WTC11 (cell line): ENCODE data around the gene ABLIM3. TPM values are rescaled to one million over a fixed set of nuclear protein-coding genes. Genes with fewer than 3 reads are reported as not detected.

Experiments
- ATAC-seq: fragments of 200-7000 bp; cut with Tn5 transposase; 2 replicates; pipeline ENCODE4 v1.10.0; 2021; ENCODE audit warnings: mild to moderate bottlenecking, moderate library complexity
- CTCF ChIA-PET: fragments of 300-600 bp; sonication (Branson Sonifier 250); formaldehyde crosslinking; loops from one replicate; lab custom pipeline; 2021; ENCODE audit warnings: antibody characterized with exemption; lab: Charles Lee
- POLR2A ChIA-PET: fragments of 350-600 bp; sonication (Branson Sonifier 250); formaldehyde crosslinking; loops from one replicate; lab custom pipeline; 2021; ENCODE audit warnings: antibody characterized with exemption; lab: Charles Lee
- DNase-seq: peaks from one replicate; pipeline ENCODE4 v3.0.0; 2021; ENCODE audit warnings: low spot score
- H3K27ac Mint-ChIP-seq: 2 replicates; pipeline ENCODE4 v1.8.0; 2021; ENCODE audit warnings: mixed read lengths
- H3K27me3 Mint-ChIP-seq: 2 replicates; pipeline ENCODE4 v1.8.0; 2021; ENCODE audit warnings: low read depth, mild to moderate bottlenecking, moderate library complexity, mixed read lengths
- H3K36me3 Mint-ChIP-seq: 2 replicates; pipeline ENCODE4 v1.8.0; 2021; ENCODE audit warnings: mixed read lengths
- H3K4me1 Mint-ChIP-seq: 2 replicates; pipeline ENCODE4 v1.8.0; 2022; ENCODE audit warnings: mixed read lengths
- H3K4me3 Mint-ChIP-seq: 2 replicates; pipeline ENCODE4 v1.8.0; 2021; ENCODE audit warnings: mild to moderate bottlenecking, moderate library complexity, mixed read lengths
- H3K9me3 Mint-ChIP-seq: 2 replicates; pipeline ENCODE4 v1.8.0; 2021; ENCODE audit warnings: mixed read lengths
- ATF1 ChIP-seq: sonication (generic); formaldehyde crosslinking; IDR thresholded peaks from 2 replicates; pipeline ENCODE4 v1.8.1; 2023; ENCODE audit warnings: mild to moderate bottlenecking, moderate library complexity, missing genetic modification reagents
- CBFB ChIP-seq: sonication (generic); formaldehyde crosslinking; IDR thresholded peaks from 2 replicates; pipeline ENCODE4 v1.8.1; 2022; ENCODE audit warnings: mild to moderate bottlenecking, low read depth, missing genetic modification reagents
- CREM ChIP-seq: sonication (generic); formaldehyde crosslinking; IDR thresholded peaks from 2 replicates; pipeline ENCODE4 v1.8.1; 2022; ENCODE audit warnings: mild to moderate bottlenecking, missing genetic modification reagents, moderate library complexity
- ETV6 ChIP-seq: sonication (generic); formaldehyde crosslinking; IDR thresholded peaks from 2 replicates; pipeline ENCODE4 v1.8.1; 2022; ENCODE audit warnings: mild to moderate bottlenecking, missing genetic modification reagents
- JAZF1 ChIP-seq: fragments of 250-450 bp; sonication (Bioruptor Pico); IDR thresholded peaks from 2 replicates; pipeline ENCODE4 v1.9.0; 2021; ENCODE audit warnings: moderate library complexity, mild to moderate bottlenecking, inconsistent platforms
- JUN ChIP-seq: sonication (generic); formaldehyde crosslinking; IDR thresholded peaks from 2 replicates; pipeline ENCODE4 v1.8.0; 2023; ENCODE audit warnings: mild to moderate bottlenecking, missing genetic modification reagents
- MXD4 ChIP-seq: fragments of 250-450 bp; sonication (Bioruptor Pico); IDR thresholded peaks from 2 replicates; pipeline ENCODE4 v1.8.0; 2021; ENCODE audit warnings: mild to moderate bottlenecking, moderate library complexity, borderline replicate concordance
- RELA ChIP-seq: sonication (generic); formaldehyde crosslinking; IDR thresholded peaks from 2 replicates; pipeline ENCODE4 v1.8.1; 2022; ENCODE audit warnings: missing genetic modification reagents, mild to moderate bottlenecking, borderline replicate concordance
- TCF7 ChIP-seq: sonication (generic); formaldehyde crosslinking; IDR thresholded peaks from 2 replicates; pipeline ENCODE4 v1.8.0; 2022; ENCODE audit warnings: mild to moderate bottlenecking, low read depth, missing genetic modification reagents, moderate library complexity
- TEAD1 ChIP-seq: sonication (generic); formaldehyde crosslinking; IDR thresholded peaks from 2 replicates; pipeline ENCODE4 v1.8.0; 2022; ENCODE audit warnings: mild to moderate bottlenecking, missing genetic modification reagents
- ZNF416 ChIP-seq: fragments of 250-450 bp; sonication (Bioruptor Pico); IDR thresholded peaks from 2 replicates; pipeline ENCODE4 v1.9.0; 2021; ENCODE audit warnings: mild to moderate bottlenecking, inconsistent platforms
- total RNA-seq: library from RNA; stranded (reverse); gene quantifications from 3 replicates; pipeline ENCODE4 v1.2.3, GENCODE V29; 2021
- TF ChIP-seq, protein P1 (sequence below): sonication (generic); formaldehyde crosslinking; IDR thresholded peaks from 2 replicates; pipeline ENCODE4 v1.8.0; 2022; ENCODE audit warnings: missing genetic modification reagents
- TF ChIP-seq, protein P2 (sequence below): sonication (generic); formaldehyde crosslinking; IDR thresholded peaks from 2 replicates; pipeline ENCODE4 v1.8.1; 2022; ENCODE audit warnings: mild to moderate bottlenecking, missing genetic modification reagents, moderate library complexity, borderline replicate concordance
- TF ChIP-seq, protein P3 (sequence below): sonication (generic); formaldehyde crosslinking; IDR thresholded peaks from 2 replicates; pipeline ENCODE4 v1.8.1; 2022; ENCODE audit warnings: low read depth, missing genetic modification reagents, borderline replicate concordance
- TF ChIP-seq, protein P4 (sequence below): fragments of 250-450 bp; sonication (Bioruptor Pico); IDR thresholded peaks from 2 replicates; pipeline ENCODE4 v1.9.0; 2021; ENCODE audit warnings: mild to moderate bottlenecking
- TF ChIP-seq, protein P5 (sequence below): sonication (generic); formaldehyde crosslinking; conservative IDR thresholded peaks from 2 replicates; pipeline ENCODE4 v1.8.1; 2022; ENCODE audit warnings: mild to moderate bottlenecking, missing genetic modification reagents
- TF ChIP-seq, protein P6 (sequence below): sonication (generic); formaldehyde crosslinking; IDR thresholded peaks from 2 replicates; pipeline ENCODE4 v1.8.0; 2022; ENCODE audit warnings: mild to moderate bottlenecking, missing genetic modification reagents
- TF ChIP-seq, protein P7 (sequence below): sonication (generic); formaldehyde crosslinking; IDR thresholded peaks from 2 replicates; pipeline ENCODE4 v1.8.1; 2023; ENCODE audit warnings: mild to moderate bottlenecking, missing genetic modification reagents

The ABLIM3 gene
- total RNA-seq, 1 experiment from 2014 or later = 0.33 TPM

DNA sequence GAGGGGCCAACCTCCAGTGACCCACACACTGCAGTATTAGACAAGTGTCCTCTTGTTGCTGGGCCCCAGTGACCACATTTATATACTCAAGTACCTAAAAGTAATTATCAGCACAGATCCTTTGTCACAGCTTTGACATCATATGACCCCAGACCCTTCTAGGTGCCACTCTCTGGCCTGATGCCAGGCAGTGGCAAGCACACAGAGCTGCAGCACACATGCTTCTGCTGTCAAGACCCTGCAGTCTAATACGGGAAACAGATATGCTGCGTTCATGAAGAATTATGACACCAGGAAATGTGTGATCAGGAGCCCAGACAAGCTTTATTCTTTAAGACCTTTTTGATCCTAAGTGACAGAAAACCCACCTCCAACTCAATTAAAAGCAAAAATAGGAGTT is 66.5 kb downstream of the ABLIM3 start (continued):
- TF ChIP-seq, protein P1, sequence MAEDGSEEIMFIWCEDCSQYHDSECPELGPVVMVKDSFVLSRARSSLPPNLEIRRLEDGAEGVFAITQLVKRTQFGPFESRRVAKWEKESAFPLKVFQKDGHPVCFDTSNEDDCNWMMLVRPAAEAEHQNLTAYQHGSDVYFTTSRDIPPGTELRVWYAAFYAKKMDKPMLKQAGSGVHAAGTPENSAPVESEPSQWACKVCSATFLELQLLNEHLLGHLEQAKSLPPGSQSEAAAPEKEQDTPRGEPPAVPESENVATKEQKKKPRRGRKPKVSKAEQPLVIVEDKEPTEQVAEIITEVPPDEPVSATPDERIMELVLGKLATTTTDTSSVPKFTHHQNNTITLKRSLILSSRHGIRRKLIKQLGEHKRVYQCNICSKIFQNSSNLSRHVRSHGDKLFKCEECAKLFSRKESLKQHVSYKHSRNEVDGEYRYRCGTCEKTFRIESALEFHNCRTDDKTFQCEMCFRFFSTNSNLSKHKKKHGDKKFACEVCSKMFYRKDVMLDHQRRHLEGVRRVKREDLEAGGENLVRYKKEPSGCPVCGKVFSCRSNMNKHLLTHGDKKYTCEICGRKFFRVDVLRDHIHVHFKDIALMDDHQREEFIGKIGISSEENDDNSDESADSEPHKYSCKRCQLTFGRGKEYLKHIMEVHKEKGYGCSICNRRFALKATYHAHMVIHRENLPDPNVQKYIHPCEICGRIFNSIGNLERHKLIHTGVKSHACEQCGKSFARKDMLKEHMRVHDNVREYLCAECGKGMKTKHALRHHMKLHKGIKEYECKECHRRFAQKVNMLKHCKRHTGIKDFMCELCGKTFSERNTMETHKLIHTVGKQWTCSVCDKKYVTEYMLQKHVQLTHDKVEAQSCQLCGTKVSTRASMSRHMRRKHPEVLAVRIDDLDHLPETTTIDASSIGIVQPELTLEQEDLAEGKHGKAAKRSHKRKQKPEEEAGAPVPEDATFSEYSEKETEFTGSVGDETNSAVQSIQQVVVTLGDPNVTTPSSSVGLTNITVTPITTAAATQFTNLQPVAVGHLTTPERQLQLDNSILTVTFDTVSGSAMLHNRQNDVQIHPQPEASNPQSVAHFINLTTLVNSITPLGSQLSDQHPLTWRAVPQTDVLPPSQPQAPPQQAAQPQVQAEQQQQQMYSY = no peak
- TF ChIP-seq, protein P2, sequence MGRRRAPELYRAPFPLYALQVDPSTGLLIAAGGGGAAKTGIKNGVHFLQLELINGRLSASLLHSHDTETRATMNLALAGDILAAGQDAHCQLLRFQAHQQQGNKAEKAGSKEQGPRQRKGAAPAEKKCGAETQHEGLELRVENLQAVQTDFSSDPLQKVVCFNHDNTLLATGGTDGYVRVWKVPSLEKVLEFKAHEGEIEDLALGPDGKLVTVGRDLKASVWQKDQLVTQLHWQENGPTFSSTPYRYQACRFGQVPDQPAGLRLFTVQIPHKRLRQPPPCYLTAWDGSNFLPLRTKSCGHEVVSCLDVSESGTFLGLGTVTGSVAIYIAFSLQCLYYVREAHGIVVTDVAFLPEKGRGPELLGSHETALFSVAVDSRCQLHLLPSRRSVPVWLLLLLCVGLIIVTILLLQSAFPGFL = no peak
- TF ChIP-seq, protein P3, sequence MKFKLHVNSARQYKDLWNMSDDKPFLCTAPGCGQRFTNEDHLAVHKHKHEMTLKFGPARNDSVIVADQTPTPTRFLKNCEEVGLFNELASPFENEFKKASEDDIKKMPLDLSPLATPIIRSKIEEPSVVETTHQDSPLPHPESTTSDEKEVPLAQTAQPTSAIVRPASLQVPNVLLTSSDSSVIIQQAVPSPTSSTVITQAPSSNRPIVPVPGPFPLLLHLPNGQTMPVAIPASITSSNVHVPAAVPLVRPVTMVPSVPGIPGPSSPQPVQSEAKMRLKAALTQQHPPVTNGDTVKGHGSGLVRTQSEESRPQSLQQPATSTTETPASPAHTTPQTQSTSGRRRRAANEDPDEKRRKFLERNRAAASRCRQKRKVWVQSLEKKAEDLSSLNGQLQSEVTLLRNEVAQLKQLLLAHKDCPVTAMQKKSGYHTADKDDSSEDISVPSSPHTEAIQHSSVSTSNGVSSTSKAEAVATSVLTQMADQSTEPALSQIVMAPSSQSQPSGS (CRISPR knock-in tag) = no peak

DNA sequence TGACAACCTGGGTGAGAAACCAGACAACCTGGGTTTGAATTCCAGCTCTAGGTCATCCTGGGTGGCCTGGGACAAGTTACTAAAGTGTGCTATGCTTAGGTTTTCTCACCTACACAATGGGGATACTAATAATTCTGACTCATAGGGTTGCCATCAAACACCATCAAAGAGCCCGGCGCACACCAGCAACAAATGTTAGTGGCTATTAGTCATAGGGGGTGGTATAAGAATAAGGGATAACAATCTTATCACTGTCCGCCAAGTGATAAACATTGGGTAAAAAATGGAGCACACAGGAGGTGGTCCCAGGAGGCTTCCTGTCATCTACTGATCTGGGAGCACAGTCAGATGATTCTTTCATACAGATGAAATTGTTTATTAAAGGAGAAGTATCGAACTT is 68.9 kb downstream of the ABLIM3 start:
- ATAC-seq (no peak), DNase-seq (no peak)
- Mint-ChIP-seq H3K27ac (no peak overlapping the region), H3K27me3 (no peaks in the 10 kb centered on the region; the same call in 1 of the 2 replicates), H3K4me1 (no peaks in the 10 kb centered on the region), H3K9me3 (no peaks in the 10 kb centered on the region), H3K36me3 (no peaks in the 10 kb centered on the region), H3K4me3 (no peak overlapping the region)
- POLR2A ChIA-PET = no interaction called here
- TF ChIP-seq ZNF416 = no peak
- TF ChIP-seq, protein P4, sequence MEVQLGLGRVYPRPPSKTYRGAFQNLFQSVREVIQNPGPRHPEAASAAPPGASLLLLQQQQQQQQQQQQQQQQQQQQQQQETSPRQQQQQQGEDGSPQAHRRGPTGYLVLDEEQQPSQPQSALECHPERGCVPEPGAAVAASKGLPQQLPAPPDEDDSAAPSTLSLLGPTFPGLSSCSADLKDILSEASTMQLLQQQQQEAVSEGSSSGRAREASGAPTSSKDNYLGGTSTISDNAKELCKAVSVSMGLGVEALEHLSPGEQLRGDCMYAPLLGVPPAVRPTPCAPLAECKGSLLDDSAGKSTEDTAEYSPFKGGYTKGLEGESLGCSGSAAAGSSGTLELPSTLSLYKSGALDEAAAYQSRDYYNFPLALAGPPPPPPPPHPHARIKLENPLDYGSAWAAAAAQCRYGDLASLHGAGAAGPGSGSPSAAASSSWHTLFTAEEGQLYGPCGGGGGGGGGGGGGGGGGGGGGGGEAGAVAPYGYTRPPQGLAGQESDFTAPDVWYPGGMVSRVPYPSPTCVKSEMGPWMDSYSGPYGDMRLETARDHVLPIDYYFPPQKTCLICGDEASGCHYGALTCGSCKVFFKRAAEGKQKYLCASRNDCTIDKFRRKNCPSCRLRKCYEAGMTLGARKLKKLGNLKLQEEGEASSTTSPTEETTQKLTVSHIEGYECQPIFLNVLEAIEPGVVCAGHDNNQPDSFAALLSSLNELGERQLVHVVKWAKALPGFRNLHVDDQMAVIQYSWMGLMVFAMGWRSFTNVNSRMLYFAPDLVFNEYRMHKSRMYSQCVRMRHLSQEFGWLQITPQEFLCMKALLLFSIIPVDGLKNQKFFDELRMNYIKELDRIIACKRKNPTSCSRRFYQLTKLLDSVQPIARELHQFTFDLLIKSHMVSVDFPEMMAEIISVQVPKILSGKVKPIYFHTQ (CRISPR knock-in tag) = no peak
- TF ChIP-seq ATF1 (CRISPR knock-in tag) = no peak
- no peak for TF ChIP-seq RELA (CRISPR knock-in tag)
- TF ChIP-seq, protein P5, sequence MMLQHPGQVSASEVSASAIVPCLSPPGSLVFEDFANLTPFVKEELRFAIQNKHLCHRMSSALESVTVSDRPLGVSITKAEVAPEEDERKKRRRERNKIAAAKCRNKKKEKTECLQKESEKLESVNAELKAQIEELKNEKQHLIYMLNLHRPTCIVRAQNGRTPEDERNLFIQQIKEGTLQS (CRISPR knock-in tag) = no peak
- TF ChIP-seq, protein P6, sequence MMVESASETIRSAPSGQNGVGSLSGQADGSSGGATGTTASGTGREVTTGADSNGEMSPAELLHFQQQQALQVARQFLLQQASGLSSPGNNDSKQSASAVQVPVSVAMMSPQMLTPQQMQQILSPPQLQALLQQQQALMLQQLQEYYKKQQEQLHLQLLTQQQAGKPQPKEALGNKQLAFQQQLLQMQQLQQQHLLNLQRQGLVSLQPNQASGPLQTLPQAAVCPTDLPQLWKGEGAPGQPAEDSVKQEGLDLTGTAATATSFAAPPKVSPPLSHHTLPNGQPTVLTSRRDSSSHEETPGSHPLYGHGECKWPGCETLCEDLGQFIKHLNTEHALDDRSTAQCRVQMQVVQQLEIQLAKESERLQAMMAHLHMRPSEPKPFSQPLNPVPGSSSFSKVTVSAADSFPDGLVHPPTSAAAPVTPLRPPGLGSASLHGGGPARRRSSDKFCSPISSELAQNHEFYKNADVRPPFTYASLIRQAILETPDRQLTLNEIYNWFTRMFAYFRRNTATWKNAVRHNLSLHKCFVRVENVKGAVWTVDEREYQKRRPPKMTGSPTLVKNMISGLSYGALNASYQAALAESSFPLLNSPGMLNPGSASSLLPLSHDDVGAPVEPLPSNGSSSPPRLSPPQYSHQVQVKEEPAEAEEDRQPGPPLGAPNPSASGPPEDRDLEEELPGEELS = no peak
- TF ChIP-seq, protein P7, sequence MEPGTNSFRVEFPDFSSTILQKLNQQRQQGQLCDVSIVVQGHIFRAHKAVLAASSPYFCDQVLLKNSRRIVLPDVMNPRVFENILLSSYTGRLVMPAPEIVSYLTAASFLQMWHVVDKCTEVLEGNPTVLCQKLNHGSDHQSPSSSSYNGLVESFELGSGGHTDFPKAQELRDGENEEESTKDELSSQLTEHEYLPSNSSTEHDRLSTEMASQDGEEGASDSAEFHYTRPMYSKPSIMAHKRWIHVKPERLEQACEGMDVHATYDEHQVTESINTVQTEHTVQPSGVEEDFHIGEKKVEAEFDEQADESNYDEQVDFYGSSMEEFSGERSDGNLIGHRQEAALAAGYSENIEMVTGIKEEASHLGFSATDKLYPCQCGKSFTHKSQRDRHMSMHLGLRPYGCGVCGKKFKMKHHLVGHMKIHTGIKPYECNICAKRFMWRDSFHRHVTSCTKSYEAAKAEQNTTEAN (CRISPR knock-in tag) = no peak
- TF ChIP-seq MXD4 (CRISPR knock-in tag) = no peak
- no peak for TF ChIP-seq ETV6 (CRISPR knock-in tag)
- no peak for TF ChIP-seq JAZF1
- no peak for TF ChIP-seq JUN (CRISPR knock-in tag)
- TF ChIP-seq TCF7 (CRISPR knock-in tag) = no peak
- no peak for TF ChIP-seq CBFB (CRISPR knock-in tag)
- no peak for TF ChIP-seq CREM (CRISPR knock-in tag)
- no peak for TF ChIP-seq TEAD1 (CRISPR knock-in tag)
- CTCF ChIA-PET = interaction anchor here (1.2 kb wide), 1 partner anchor 19 kb away, joined by 3 read pairs; no protein-coding TSS in a partner anchor
